K562 (cell line): Measurements from ENCODE around the gene CTXND1. TPM values are rescaled to one million over a fixed set of nuclear protein-coding genes. Genes with fewer than 3 reads are reported as not detected.
A peak's percentile ranks its signal among the peaks of the same experiment; 100 is the strongest.

Experiments
- AFF1 ChIP-seq, 2 experiments: fragments of 450-650 bp; IDR thresholded peaks; 2 replicates each; pipeline ENCODE4 v1.6.1; 2018; ENCODE audit warnings: mild to moderate bottlenecking in 2 of 2, low read depth in 1 of 2; ENCODE audit not compliant: partially characterized antibody in 2 of 2
- ATF7 ChIP-seq: fragments of 450-650 bp; IDR thresholded peaks from 2 replicates; pipeline ENCODE4 v1.7.1; 2014; ENCODE audit warnings: mild to moderate bottlenecking, moderate library complexity
- CBFA2T3 ChIP-seq: fragments of 450-650 bp; IDR thresholded peaks from 2 replicates; pipeline ENCODE4 v1.6.1; 2017
- CREB5 ChIP-seq: fragments of 250-450 bp; sonication (Bioruptor Pico); IDR thresholded peaks from 2 replicates; pipeline ENCODE4 v1.5.0; 2020; ENCODE audit warnings: mild to moderate bottlenecking
- E2F6 ChIP-seq, 2 experiments: IDR thresholded peaks; 2 replicates each; pipeline ENCODE4 v1.6.1; 2011; ENCODE audit warnings: borderline replicate concordance in 1 of 2, control low read depth in 1 of 2, low read depth in 1 of 2, low read length in 1 of 2, mild to moderate bottlenecking in 1 of 2, mixed read lengths in 1 of 2, moderate library complexity in 1 of 2; ENCODE audit not compliant: insufficient read depth in 1 of 2, insufficient read length in 1 of 2, poor library complexity in 1 of 2, severe bottlenecking in 1 of 2; ENCODE audit errors: extremely low read depth in 1 of 2
- EGR1 ChIP-seq: fragments of 450-650 bp; conservative IDR thresholded peaks from 2 replicates; pipeline ENCODE4 v1.6.1; 2017; ENCODE audit warnings: mild to moderate bottlenecking
- EP400 ChIP-seq: fragments of 450-650 bp; IDR thresholded peaks from 2 replicates; pipeline ENCODE4 v1.6.1; 2017; ENCODE audit warnings: antibody characterized with exemption, mild to moderate bottlenecking, moderate library complexity
- FOXK2 ChIP-seq, 2 experiments: fragments of 450-650 bp; IDR thresholded peaks in 1 of 2; conservative IDR thresholded peaks in 1 of 2; 2 replicates each; pipeline ENCODE4 v1.6.1; 2016; ENCODE audit warnings: low read depth in 2 of 2, mild to moderate bottlenecking in 1 of 2
- GTF2A2 ChIP-seq: IDR thresholded peaks from 2 replicates; pipeline ENCODE4 v1.6.1; 2016; ENCODE audit warnings: mild to moderate bottlenecking, missing genetic modification characterization, missing compliant biosample characterization
- MAFG ChIP-seq: fragments of 450-650 bp; conservative IDR thresholded peaks from 2 replicates; pipeline ENCODE4 v1.6.1; 2016; ENCODE audit warnings: missing genetic modification characterization, missing compliant biosample characterization
- TCF7 ChIP-seq: sonication (generic); IDR thresholded peaks from 2 replicates; pipeline ENCODE4 v1.6.1; 2016; ENCODE audit warnings: antibody characterized with exemption, borderline replicate concordance
- TFE3 ChIP-seq: fragments of 450-650 bp; formaldehyde crosslinking; IDR thresholded peaks from 2 replicates; pipeline ENCODE4 v1.4.0; 2020; ENCODE audit warnings: mild to moderate bottlenecking, mixed read lengths
- ZMIZ1 ChIP-seq, 2 experiments: fragments of 150-350 bp in 1 of 2; IDR thresholded peaks; 2 replicates each; pipeline ENCODE4 v1.6.1; 2012 to 2016; ENCODE audit warnings: low read depth in 2 of 2, low read length in 2 of 2, mild to moderate bottlenecking in 1 of 2, moderate library complexity in 1 of 2
- polyA plus RNA-seq, 8 experiments: library from polyadenylated mRNA; depleted of rRNA in 4 of 8; stranded (reverse) in 5 of 8; unstranded in 3 of 8; fragments of >200 nt; fragmentation: Nextera tagmentation in 2 of 8; fragmentation: Illumina TruSeq in 1 of 8; extraction: Ambion mirVana in 2 of 8; extraction: Trizol in 1 of 8; gene quantifications; 2 replicates each; pipeline versions ENCODE4 v1.2.1 to v1.2.3, GENCODE V29; 2011 to 2014; ENCODE audit warnings: inconsistent platforms in 1 of 8, missing spikeins in 1 of 8
- total RNA-seq, 7 experiments: library from RNA; depleted of rRNA in 6 of 7; stranded (reverse); fragments of >200 nt in 6 of 7; fragmentation: Illumina TruSeq in 2 of 7; extraction: Trizol in 2 of 7; gene quantifications; 2 replicates each; pipeline versions ENCODE4 v1.2.1 to v1.2.3, GENCODE V29; 2011 to 2021; ENCODE audit warnings: low replicate concordance in 1 of 7

The CTXND1 gene
- total and polyA plus RNA-seq, 9 of the 15 experiments (the other 6 are each of a cell fraction or from before 2014, with no cell fraction given): 0.04 TPM; not detected in 7

GRCh38 chr15:80155378-80156175 lies 96.4 kb downstream of the CTXND1 start (continued):
- TF ChIP-seq TFE3 (CRISPR knock-in tag) (peak; percentile 97), MAFG (peak; percentile 87), AFF1 (IDR thresholded peaks at IDR 0.05; ENCODE audit: low read depth in 1 of 2, partially characterized antibody in 2 of 2) (peak in 1 of 2 experiments; percentile 67), TCF7 (peak; percentile 84; the same call in 1 of the 2 replicates), EGR1 (peak; percentile 22; the same call in 1 of the 2 replicates), GTF2A2 (0 out of 2 replicates have a peak, but pooled peaks have one; percentile 39), ATF7 (peak; percentile 68), FOXK2 (conservative IDR thresholded peaks at IDR 0.05 in 1 of 2, IDR thresholded peaks at IDR 0.05 in 1 of 2; ENCODE audit: low read depth in 2 of 2) (peak; percentile 27 to 64; a peak in 3 of 4 replicates), ZMIZ1 (IDR thresholded peaks at IDR 0.05; ENCODE audit: low read depth in 2 of 2, low read length in 2 of 2) (peak in 1 of 2 experiments; percentile 61; a peak in 1 of 4 replicates), CBFA2T3 (peak; percentile 96), EP400 (peak; percentile 69; the same call in 1 of the 2 replicates), E2F6 (IDR thresholded peaks at IDR 0.05; ENCODE audit: borderline replicate concordance in 1 of 2, extremely low read depth in 1 of 2, insufficient read depth in 1 of 2, insufficient read length in 1 of 2, low read depth in 1 of 2, low read length in 1 of 2, poor library complexity in 1 of 2, severe bottlenecking in 1 of 2) (peak in 1 of 2 experiments; percentile 26), CREB5 (0 out of 2 replicates have a peak, but pooled peaks have one; percentile 23)
